ENCODE data around the gene SH3PXD2A. TPM values are rescaled to one million over a fixed set of nuclear protein-coding genes. Genes with fewer than 3 reads are reported as not detected.

Gene SH3PXD2A
- total and polyA plus RNA-seq, 3 experiments from 2014 or later = 0.48 to 8.0 (median 7.7) TPM

DNA sequence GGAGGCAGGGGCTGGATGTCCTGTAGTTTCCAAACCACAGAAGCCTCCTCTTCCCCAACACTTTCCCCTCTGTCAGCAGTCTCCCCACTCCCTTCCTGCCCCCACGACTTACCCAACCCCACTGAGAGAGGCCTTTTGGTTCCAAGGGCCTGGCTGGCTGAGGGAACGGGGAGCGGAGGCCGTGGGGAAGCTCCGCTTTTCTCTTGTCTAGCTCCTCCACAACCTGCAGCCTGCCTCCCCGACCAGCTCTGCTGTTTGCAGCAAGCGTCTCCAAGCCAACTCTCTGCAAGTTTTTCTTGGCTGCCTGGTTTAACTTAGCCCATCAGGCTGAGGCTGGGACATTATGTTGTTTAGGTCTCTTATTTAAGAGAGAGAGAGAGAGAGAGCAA is 235.0 kb downstream of the SH3PXD2A start:
- Histone ChIP-seq H3K9me3 (ENCODE audit: low read length) (no peaks in the 10 kb centered on the region), H3K4me1 (ENCODE audit: insufficient read depth, low read length) (no peaks in the 10 kb centered on the region), H3K36me3 (ENCODE audit: insufficient read depth, low read length) (no peaks in the 10 kb centered on the region), H3K4me3 (ENCODE audit: low read length) (no peak overlapping the region), H3K27ac (ENCODE audit: low read depth, low read length) (peak overlapping the region; percentile 57), H3K27me3 (ENCODE audit: insufficient read depth, low read length, poor library complexity, severe bottlenecking) (no peaks in the 10 kb centered on the region)
- no peak for DNase-seq
- no peaks in the 10 kb centered on the region for H3K4me1 Mint-ChIP-seq
- ChIA-PET CTCF (interaction anchor here (2.1 kb wide), 1 partner anchor 15 kb away, joined by 6 read pairs; no protein-coding TSS in a partner anchor), POLR2A (no interaction called here)
- no peak overlapping the region for H3K4me3 Mint-ChIP-seq
- H3K36me3 Mint-ChIP-seq = peaks cover 0 to 35% (median 4%) of the 10 kb centered on the region in 3 donors
- no peaks in the 10 kb centered on the region for H3K9me3 Mint-ChIP-seq
- H3K27ac Mint-ChIP-seq = no peak overlapping the region
- peaks cover 0 to 5% of the 10 kb centered on the region in 2 donors for H3K27me3 Mint-ChIP-seq

DNA sequence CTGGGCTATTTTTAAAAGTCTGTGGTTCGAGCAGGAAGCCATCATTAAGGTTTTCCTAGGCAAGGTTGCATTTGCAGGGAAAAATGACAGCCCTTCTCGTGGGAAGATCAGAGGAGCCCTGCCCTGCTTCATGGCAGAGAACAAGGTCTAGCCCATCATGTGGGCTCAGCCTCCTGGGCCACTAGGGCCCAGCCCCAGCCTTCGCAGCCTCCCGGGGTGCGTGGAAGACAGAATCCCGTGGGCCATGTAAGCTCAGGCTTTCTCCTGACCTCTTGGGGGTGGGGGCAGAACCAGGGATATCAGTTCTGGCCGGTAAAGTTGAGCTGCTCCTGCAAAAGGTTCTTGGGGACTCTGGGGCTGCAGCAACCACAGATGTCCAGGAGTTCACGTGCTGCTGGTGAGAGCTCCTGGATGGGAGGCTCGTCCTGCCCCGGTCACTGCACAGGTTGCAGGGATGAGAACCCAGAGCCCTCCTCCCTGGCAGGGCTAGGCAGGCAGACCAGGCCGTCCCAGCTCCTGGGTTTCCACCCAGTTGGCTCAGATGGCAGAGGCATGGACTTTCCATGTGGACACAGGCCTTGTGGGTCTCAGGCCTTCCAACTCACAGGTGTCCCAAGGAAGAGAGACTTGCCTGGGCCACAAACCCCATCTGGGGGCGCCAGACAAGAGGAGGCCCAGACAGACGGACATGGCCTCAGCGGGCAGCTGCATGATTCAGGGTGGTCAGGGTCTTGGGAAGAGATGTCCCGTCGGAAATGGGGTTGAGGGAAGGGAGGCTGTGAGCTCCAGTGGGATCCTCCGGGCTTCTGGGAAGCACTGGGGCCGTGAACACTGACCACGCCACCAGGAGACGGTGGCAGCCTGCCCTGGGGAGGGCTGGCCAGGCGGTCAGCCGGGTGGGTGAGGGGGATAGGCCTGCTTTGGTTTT is 235.7 kb downstream of the SH3PXD2A start:
- POLR2A ChIA-PET = no interaction called here
- Histone ChIP-seq H3K27ac (ENCODE audit: low read depth, low read length) (peak overlapping the region; percentile 57), H3K4me1 (ENCODE audit: insufficient read depth, low read length) (no peaks in the 10 kb centered on the region), H3K9me3 (ENCODE audit: low read length) (no peaks in the 10 kb centered on the region), H3K27me3 (ENCODE audit: insufficient read depth, low read length, poor library complexity, severe bottlenecking) (no peaks in the 10 kb centered on the region), H3K4me3 (ENCODE audit: low read length) (no peak overlapping the region), H3K36me3 (ENCODE audit: insufficient read depth, low read length) (no peaks in the 10 kb centered on the region)
- H3K27me3 Mint-ChIP-seq = no peaks in the 10 kb centered on the region
- no peak for DNase-seq
- no peaks in the 10 kb centered on the region for H3K9me3 Mint-ChIP-seq
- no peaks in the 10 kb centered on the region for H3K4me1 Mint-ChIP-seq
- peaks cover 0 to 34% (median 4%) of the 10 kb centered on the region in 3 donors for H3K36me3 Mint-ChIP-seq
- CTCF ChIA-PET = interaction anchor here (1.0 to 2.1 kb wide), 2 partner anchors 14 to 27 kb away, joined by 3 to 6 read pairs; no protein-coding TSS in a partner anchor
- H3K27ac Mint-ChIP-seq = no peak overlapping the region
- H3K4me3 Mint-ChIP-seq = no peak overlapping the region

DNA sequence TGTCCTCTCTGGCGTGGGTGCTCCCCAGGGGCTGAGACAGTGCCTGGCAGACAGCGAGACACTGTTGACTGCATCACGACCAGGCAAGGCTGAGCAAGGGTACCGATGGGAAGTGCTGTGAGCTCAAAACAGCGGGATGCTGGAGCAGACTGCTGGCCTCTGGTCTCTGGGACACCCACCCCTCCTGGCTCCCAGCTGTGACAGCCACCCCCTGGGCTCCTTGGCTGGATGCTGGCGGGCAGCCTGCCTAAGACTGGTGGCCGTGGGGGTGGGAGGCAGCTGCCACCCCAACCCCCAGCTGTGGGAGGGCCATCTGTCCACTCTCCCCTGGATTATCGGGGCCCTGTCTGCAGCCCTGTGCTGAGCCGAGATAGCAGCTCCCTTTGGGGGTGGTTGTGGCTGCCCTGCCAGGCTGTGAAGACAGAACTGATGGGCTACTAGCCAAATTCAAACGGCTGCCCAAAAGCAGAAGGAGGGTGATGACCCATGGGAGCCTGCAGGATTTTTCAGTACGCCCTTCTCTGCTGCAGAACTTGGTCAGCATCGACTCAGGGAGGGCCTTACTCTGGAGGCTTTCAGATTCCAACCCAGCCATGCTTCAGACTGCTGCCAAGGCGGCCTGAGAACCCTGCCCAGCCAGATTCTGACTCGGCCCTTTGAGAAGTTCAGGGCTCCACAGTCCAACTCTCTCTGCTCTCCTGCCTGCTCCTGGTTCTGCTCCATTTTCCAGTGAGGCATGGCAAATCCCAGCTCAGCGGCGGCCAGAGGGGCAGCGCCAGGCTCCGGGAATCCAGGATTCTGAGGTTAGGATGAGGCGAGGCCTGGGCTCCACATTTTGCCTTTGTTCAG is 236.6 kb downstream of the SH3PXD2A start:
- ChIA-PET CTCF (interaction anchor here (0.9 to 2.1 kb wide), 3 partner anchors 13 to 68 kb away, joined by 3 to 6 read pairs (median 3); no protein-coding TSS in a partner anchor), POLR2A (no interaction called here)
- no peak overlapping the region for H3K4me3 Mint-ChIP-seq
- H3K4me3 ChIP-seq (ENCODE audit: low read length) = no peak overlapping the region
- H3K36me3 ChIP-seq (ENCODE audit: insufficient read depth, low read length) = no peaks in the 10 kb centered on the region
- H3K27me3 ChIP-seq (ENCODE audit: insufficient read depth, low read length, poor library complexity, severe bottlenecking) = no peaks in the 10 kb centered on the region
- no peaks in the 10 kb centered on the region for H3K27me3 Mint-ChIP-seq
- H3K9me3 ChIP-seq (ENCODE audit: low read length) = no peaks in the 10 kb centered on the region
- peaks cover 0 to 33% (median 4%) of the 10 kb centered on the region in 3 donors for H3K36me3 Mint-ChIP-seq
- H3K4me1 ChIP-seq (ENCODE audit: insufficient read depth, low read length) = no peaks in the 10 kb centered on the region
- H3K9me3 Mint-ChIP-seq = no peaks in the 10 kb centered on the region
- no peak overlapping the region for H3K27ac Mint-ChIP-seq
- peak overlapping the region; percentile 57 for H3K27ac ChIP-seq (ENCODE audit: low read depth, low read length)
- H3K4me1 Mint-ChIP-seq = no peaks in the 10 kb centered on the region
- DNase-seq = no peak

DNA sequence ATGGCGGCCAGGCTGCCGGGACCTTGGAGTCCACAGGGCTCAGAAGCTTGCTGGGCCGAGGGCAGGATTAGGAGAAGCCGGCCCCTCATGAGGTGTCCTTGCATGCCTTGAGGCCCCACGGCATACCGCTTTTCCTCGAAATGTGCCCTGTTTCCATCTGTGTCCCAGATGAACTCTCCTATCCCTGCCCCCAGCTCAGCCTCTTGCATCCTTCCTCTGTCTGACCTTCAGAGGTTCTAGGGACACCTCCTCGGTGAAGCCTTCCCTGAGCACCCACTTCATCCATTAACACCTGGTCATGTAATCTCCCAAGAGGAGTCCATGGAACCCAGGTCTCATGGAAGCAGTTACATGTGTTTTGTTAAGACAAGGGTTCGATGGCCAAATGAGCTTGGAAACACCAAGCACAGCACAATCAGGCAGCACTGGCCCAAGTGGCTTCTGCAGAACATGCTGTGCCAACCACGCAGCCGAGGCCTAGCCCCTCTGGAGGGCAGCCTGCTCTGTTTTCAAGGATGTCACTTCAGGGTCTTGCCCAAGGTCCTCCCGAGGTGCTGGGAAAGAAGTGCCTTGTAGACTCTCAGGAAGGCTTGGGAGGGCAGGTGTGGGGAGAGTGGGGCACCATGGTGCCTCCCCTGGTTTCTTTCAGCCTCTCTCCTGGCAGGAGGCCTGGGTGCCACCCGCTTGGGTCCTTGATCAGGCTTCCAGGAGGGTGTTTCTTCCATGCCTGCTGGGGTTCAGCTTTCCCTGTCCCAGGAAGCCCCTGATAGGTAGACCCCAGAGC is 237.6 kb downstream of the SH3PXD2A start:
- H3K4me3 ChIP-seq (ENCODE audit: low read length) = no peak overlapping the region
- no peak overlapping the region for H3K27ac ChIP-seq (ENCODE audit: low read depth, low read length)
- no peak for DNase-seq
- Mint-ChIP-seq H3K9me3 (no peaks in the 10 kb centered on the region), H3K4me3 (no peak overlapping the region), H3K36me3 (peaks cover 0 to 34% (median 7%) of the 10 kb centered on the region in 3 donors), H3K27ac (peak overlapping the region in 2 of 8 donors; percentile 21 to 84), H3K4me1 (no peaks in the 10 kb centered on the region), H3K27me3 (no peaks in the 10 kb centered on the region)
- no peaks in the 10 kb centered on the region for H3K4me1 ChIP-seq (ENCODE audit: insufficient read depth, low read length)
- ChIA-PET POLR2A (no interaction called here), CTCF (interaction anchor here (0.9 kb wide), 1 partner anchor 69 kb away, joined by 3 read pairs; no protein-coding TSS in a partner anchor)
- H3K27me3 ChIP-seq (ENCODE audit: insufficient read depth, low read length, poor library complexity, severe bottlenecking) = no peaks in the 10 kb centered on the region
- H3K36me3 ChIP-seq (ENCODE audit: insufficient read depth, low read length) = no peaks in the 10 kb centered on the region
- no peaks in the 10 kb centered on the region for H3K9me3 ChIP-seq (ENCODE audit: low read length)

DNA sequence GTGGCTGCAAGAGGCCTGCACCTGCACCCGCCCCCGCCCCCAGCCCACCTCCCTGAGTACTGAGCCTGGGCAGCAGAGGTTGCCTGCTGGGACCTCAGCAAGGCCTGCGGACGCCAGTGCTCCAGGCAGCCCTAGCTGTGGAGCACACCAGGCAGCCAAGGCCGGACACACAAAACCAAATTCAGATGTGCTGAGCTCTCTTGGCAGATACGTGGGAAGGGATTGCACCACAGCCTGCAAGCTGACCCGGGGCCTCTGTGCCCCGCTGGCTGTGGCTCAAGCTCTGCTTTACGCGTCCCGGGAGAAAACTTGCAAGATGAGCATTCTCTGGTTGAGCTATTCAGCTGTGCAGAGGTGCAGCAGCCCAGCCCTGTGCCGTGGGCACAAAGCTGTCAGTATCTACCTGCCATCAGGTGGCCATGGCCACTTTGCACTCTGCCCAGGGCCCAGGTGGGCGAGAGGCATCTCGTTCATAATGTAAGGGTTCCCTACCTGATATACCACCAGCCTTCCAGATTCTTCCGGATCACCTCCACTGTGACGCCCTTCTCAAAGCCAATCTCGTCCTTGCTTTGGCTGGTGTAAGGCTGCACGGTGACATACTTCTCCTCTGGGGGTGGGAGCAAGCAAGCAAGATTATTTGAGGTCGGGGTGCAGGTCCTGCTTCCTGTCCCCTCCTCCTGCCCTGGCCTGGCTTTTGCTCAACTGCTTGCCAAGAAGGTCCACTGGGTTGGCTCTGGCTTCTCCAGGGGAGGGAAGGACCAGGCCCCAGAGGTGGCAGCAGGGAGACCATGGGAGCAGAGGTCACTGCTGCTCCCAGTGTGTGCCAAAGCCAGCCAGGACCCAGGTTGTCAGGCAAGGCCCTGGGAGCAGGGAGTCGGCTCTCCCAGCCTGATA is 238.4 kb downstream of the SH3PXD2A start:
- Histone ChIP-seq H3K27ac (ENCODE audit: low read depth, low read length) (no peak overlapping the region), H3K36me3 (ENCODE audit: insufficient read depth, low read length) (no peaks in the 10 kb centered on the region), H3K4me1 (ENCODE audit: insufficient read depth, low read length) (no peaks in the 10 kb centered on the region), H3K27me3 (ENCODE audit: insufficient read depth, low read length, poor library complexity, severe bottlenecking) (no peaks in the 10 kb centered on the region), H3K9me3 (ENCODE audit: low read length) (no peaks in the 10 kb centered on the region), H3K4me3 (ENCODE audit: low read length) (no peak overlapping the region)
- Mint-ChIP-seq H3K27ac (peak overlapping the region in 1 of 8 donors; percentile 41), H3K36me3 (peaks cover 0 to 38% (median 7%) of the 10 kb centered on the region in 3 donors), H3K27me3 (no peaks in the 10 kb centered on the region), H3K4me1 (no peaks in the 10 kb centered on the region), H3K4me3 (no peak overlapping the region), H3K9me3 (no peaks in the 10 kb centered on the region)
- ChIA-PET CTCF (no interaction called here), POLR2A (no interaction called here)
- DNase-seq = no peak

DNA sequence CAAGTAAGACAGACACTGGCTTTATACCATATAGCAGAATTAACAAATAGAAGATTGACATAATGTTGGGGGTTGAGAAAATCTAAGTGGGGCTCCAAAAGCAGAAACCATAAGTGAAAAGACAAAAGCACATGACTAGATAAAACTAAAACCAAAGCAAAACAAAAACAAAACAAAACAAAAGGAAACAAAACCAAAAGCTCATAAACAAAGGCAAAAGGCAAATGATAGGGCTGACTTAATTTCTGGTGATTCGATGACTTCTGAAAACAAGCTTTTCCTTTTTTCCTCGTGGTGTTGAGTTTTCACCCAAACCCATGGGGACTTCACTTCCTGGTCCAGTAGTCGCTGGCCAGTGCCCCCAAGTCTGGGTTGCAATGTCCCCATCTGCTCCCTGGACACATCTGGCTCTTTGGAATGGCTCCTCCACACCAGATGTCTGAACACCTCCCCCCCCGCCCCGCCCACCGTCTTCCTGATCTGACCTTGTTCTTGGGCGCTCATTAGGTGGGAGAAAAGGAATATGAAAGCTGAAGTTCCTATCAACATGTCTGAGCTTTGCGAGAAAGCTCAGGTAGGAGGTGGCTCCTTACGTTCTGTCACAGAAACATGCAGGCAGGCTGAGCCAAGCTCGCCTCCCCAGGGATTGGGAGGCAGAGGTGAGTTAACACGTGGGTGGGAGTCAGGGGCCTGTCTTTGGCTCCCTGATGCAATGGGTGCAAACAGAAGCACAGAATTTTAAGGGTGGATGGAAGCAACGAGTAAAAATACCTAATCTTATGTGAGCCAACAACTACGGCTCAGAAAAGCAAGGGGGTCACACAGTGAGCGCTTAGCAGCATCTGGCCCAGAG is 240.8 kb downstream of the SH3PXD2A start:
- Mint-ChIP-seq H3K9me3 (no peaks in the 10 kb centered on the region), H3K4me3 (no peak overlapping the region), H3K27me3 (no peaks in the 10 kb centered on the region), H3K4me1 (no peaks in the 10 kb centered on the region), H3K36me3 (peaks cover 0 to 46% (median 7%) of the 10 kb centered on the region in 3 donors), H3K27ac (peak overlapping the region in 2 of 8 donors; percentile 61 to 64)
- ChIA-PET CTCF (interaction anchor here (2.1 to 2.7 kb wide), 2 partner anchors 9 to 72 kb away, joined by 6 to 12 read pairs; no protein-coding TSS in a partner anchor), POLR2A (no interaction called here)
- no peaks in the 10 kb centered on the region for H3K27me3 ChIP-seq (ENCODE audit: insufficient read depth, low read length, poor library complexity, severe bottlenecking)
- H3K27ac ChIP-seq (ENCODE audit: low read depth, low read length) = no peak overlapping the region
- H3K36me3 ChIP-seq (ENCODE audit: insufficient read depth, low read length) = no peaks in the 10 kb centered on the region
- H3K4me3 ChIP-seq (ENCODE audit: low read length) = no peak overlapping the region
- no peaks in the 10 kb centered on the region for H3K4me1 ChIP-seq (ENCODE audit: insufficient read depth, low read length)
- H3K9me3 ChIP-seq (ENCODE audit: low read length) = no peaks in the 10 kb centered on the region
- DNase-seq = no peak

Data from CD8-positive, alpha-beta memory T cell (primary cell).